HL-60/S4 treated with phorbol 12-myristate 13-acetate at 8.2 ng/mL for 4 days and 3 days (cell line): ENCODE results near the gene CDC5L.
"Not testable (repeated sequence)": the region's sequence is repeated elsewhere in the genome, so short reads cannot be mapped to it uniquely, and the experiment has no call there.

Source experiments
- in situ Hi-C: fragments of 300-500 bp; cut with MboI; formaldehyde crosslinking; loops from 2 replicates; pipeline ENCODE4 v1.15.0; 2022; ENCODE audit warnings: low sequenced_read_pairs

CDC5L gene

DNA sequence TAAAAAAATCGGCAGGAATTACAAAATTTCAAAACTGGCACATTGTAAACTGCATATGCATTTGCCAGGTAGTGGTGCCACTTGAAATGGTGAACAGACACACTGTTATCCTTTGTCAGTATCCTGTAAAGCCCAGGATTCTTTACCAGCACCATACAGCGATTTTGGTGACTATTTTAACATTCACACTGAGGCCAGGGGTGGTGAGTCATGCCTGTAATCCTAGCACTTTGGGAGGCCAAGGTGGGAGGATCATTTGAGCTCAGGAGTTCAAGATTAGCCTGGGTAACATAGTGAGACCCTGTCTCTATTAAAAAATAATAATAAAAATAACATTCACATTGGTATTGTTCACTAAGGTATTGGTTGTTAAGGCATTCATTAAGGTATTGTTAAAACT lies 61.7 kb downstream of the CDC5L start:
- in situ Hi-C loops = not testable (repeated sequence)

DNA sequence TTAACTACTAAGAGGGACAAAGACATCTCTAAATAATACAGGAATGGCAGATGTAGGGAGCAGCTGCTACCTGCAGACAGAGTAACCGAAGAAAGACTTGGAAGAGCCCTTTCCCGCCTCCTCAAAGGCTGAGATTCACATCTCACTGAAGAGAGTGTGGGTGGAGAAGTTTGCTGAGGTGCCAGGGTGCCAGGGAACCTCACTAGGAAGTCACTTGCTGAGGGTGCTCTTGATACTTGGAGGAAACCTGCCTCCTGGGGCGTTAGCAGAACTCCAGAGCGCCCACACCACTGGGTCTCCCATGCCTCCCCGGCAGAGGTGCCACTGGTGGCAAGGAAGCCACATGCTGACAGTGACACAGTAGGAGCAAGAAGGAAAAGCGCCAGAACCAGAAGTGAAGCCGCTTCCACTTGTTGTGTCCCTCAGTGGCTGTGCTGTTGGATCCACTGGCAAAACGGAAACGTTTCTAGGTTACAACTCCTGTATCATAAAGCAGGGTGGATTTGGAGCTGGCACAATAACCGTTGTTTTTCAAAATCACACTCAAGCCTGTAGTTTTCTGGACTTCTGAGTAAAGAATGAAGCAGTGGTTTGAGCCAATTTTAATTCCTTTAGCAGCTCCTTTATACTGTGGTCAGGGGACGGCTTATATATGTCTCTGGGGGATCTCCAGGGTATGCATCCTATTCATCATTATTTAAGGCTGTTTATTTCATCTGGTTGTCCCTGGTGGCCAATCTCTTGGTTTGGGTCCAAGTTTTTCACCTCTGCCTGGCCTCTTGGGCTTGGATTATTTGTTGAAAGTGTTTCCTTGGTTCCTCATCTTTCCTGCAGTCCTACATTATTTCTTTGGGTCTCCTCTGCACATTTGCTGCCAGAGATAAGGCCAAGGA lies 64.5 kb downstream of the CDC5L start:
- in situ Hi-C loops = loop anchor here (25.0 kb wide), 1 partner anchor 1460 kb away; no protein-coding TSS in a partner anchor

DNA sequence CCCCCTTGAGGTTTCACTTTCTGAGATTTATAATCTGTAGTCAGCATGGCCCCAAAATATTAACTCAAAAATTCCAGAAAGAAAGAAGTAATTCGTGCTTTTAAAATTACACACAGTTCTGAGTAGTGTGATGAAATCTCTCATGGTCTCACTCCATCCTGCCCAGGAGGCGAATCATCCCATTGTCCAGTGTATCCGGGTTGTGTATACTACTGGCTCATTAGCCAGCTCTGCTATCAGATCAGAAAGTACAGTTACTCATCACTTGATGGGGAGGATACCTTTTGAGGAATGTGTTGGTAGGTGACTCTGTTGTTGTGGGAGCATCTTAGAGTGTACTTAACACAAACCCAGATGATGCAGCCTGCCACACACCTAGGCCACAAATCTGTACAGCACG lies 65.2 kb downstream of the CDC5L start:
- in situ Hi-C loops = loop anchor here (25.0 kb wide), 1 partner anchor 1460 kb away; no protein-coding TSS in a partner anchor

DNA sequence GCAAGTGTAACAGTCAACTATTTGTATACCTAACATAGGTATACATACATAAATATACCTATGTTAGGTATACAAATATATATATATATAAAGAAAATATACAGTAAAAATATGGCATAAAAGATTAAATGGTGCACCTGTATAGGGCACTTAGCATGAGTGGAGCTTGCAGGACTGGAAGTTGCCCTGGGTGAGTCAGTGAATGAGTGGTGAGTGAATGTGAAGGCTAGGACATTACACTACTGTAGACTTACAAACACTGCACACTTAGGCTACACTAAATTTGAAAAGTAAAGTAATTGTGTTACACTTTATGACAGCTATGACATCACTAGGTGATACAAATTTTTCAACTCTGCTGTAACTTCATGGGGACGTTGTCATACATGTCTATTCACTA lies 65.6 kb downstream of the CDC5L start:
- in situ Hi-C loops = loop anchor here (25.0 kb wide), 1 partner anchor 1459 kb away; no protein-coding TSS in a partner anchor

DNA sequence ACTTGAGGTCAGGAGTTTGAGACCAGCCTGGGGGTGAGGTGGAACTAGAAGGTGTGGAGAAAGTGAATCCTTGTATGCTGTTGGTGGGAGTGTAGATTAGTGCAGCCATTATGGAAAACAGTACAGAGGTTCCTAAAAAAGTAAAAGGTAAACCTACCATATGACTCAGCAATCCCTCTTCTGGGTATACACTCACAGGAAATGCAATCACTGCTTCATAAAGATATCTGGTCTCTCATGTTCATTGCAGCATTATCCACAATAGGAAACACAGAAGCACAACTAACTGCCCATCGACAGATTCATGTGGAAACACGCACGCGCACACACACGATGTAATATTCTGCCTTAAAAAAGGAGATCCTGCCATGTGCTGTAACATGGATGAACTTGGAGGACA lies 66.7 kb downstream of the CDC5L start:
- in situ Hi-C loops = loop anchor here (25.0 kb wide), 1 partner anchor 1458 kb away; no protein-coding TSS in a partner anchor

DNA sequence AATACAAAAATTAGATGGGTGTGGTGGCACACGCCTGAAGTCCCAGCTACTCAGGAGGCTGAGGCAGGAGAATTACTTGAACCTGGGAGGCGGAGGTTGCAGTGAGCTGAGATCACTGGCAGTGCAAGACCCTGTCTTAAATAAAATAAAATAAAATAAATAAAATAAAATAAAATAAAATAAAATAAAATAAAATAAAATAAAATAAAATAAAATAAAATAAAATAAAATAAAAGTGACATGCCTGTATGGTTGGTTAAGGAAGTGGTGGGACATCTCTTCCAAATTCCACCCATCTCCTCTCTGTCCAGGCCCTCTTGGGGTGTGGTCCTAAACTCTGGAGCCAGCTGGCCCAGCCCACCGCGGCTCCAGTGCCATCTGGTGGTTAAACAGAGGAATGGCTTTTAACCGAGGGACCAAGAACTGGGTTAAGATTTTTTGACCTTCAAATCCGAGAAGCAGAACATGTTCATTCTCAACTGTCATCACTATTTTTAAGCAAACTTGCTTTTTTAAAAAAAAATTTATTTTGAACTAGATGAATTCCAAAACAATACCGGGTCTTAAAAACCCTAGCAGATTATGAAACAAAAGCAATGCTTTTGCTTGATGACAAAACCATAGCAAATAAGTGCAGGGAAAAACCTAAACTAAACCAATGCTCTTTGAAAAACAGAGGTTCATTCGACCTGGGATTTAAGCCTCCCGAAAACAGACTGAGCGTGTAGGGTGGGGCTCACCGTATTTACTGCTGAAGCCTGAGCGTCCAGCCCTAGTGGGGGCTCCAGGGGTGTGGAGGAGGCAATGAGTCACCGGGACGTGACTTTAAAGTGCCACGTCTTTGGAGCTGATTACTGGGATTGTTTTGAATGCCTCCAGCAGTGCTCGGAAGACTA lies 68.8 kb downstream of the CDC5L start:
- in situ Hi-C loops = loop anchor here (25.0 kb wide), 1 partner anchor 1456 kb away; no protein-coding TSS in a partner anchor

DNA sequence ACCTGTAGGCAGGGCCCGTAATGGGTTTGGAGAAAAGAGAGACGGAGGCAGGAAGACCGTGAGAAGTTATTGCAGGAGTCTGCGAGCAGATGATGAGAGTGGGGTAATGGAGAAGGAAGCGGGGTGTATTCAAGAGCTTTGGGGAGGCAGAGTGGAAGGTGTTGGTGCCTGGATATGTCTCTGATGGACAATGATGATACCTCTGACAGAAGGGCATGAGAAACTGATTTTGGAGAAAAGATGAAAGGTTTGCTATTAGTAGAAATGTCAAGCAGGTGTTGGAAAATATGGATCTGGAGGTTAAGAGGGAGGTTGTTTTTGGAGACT lies 69.4 kb downstream of the CDC5L start:
- in situ Hi-C loops = loop anchor here (25.0 kb wide), 1 partner anchor 1455 kb away; no protein-coding TSS in a partner anchor

DNA sequence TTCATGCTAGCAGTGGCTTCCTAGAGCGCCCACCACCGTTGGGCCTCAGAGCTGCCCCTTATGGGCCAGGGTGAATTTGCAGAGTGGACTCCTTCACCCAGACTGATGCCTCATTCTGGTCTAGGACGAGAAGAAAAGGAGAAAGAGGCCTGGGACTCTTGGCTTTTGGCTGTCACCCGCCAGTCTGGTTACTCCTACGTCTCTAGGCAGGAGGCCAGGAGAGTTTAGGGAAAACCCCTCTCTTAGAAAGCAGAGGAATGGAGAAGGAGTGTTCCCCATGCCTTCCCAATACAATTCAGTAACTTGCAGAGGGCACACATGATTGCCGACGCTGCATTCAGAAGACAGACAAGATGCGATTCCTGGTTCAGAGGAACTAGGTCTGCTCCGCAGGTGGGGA lies 70.1 kb downstream of the CDC5L start:
- in situ Hi-C loops = loop anchor here (25.0 kb wide), 1 partner anchor 1455 kb away; no protein-coding TSS in a partner anchor

DNA sequence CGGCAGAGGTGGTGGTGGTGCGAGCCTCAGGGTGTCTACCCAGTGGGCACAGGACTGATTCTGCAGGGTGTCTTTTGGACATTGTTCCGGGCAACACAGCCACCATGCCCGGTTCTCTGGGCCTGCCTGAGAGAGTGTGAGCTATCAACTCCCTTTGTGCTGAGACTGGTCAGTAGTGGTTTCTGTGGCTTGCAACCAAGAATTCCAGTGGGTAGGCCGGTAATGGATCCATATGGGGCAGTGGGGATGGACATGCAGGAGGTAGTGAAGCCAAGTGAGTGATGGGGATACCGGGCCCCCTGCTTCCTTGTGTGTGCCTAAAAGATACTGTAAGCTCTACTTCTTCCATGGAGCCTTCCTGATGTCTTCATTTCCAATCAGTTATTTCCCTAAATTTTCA lies 71.0 kb downstream of the CDC5L start:
- in situ Hi-C loops = loop anchor here (25.0 kb wide), 1 partner anchor 1454 kb away; no protein-coding TSS in a partner anchor

DNA sequence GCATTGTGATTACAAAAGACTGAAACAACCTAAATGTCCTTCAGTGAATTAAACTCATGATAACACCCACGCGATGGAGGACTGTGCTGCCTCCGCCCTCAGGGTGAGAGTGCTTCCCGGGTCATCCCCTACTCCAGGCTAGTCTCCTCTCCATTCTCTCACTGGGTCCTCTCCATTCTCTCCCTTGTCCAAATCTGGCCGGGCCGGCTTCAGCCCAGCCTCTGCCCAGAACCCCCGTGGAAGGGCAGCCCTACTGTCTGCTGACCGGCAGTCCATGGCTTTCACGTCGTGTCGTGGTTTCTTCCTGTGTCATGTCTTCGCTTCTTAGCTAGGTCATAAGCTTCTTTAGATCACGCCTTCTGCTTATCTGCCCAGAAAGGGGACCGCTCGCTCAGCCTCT lies 74.8 kb downstream of the CDC5L start:
- in situ Hi-C loops = loop anchor here (25.0 kb wide), 1 partner anchor 1450 kb away; no protein-coding TSS in a partner anchor

DNA sequence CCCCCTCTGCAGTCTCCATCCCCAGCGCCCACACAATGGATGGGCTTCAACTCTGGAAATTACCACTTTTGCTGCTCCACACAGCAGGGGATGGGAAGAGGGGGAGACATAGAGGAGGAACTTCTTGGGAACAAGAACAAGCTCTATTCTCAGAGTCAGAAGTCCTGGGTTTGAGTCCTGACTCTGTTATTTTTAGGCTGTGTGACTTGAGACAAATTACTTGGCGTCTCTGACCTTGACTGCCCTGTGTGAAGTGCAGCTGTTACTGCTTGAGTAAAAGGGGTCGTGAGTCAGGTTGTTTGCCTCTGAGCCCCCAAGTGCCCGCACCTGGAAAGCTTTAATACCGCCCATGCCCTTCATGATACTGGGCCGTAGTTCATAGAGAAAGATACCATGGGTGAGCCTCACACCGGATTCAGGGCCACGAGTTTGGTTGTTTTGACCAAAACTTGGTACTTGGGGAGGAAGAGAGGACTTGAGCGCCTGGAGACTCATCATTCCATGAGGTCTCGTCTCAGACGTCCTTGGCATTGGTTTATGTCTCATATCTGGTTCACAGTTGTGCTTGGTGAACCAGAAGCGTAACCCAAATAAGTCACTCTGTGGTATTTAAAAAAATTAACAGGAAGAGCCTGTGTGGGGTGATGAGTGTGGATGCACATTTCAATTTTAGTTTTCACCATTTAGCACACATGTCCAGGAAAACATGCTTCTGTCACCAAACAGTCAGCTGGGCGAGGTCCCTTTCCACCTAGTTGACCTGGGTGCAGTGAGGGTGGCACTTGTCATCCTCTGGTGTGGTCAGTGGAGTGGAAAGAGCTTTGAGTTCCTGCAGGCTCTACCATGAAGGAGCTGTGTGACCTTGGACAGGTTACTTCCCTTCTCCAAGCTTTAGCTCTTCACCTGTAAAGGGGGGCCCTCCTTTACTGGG lies 75.6 kb downstream of the CDC5L start:
- in situ Hi-C loops = loop anchor here (25.0 kb wide), 1 partner anchor 1449 kb away; no protein-coding TSS in a partner anchor

DNA sequence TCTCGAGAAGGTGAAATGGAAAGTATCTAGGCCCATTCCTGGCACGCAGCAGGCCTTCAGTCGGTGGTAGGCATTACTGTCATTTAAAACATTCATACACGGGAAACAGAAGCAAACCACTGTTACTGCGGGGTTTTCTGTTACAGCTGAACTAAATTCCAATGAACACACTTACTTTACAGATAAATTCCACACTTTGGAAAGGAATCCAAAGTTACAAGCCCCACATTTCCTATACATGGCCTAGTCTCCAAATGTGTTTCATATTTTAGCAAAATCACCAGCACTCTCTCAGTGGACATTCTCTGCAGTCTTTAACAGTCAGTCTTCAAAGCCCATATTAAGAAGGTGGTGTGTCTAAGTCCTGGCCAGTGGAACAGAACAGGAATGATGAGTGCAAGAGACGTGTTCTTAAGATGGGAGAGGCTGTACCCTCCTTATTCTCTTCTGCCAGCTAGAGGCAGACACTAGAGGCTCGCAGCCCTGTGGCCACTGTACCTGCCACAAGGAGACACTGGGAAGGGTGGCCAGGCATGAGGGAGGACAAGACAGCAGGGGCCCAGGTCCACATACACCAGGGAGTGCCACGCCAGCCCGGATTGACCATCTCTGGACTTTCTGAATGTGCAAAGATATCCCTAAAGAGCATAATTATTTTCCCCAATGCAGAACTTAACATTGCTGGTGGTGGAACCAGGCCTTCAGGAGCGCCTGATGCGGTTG lies 76.4 kb downstream of the CDC5L start:
- in situ Hi-C loops = loop anchor here (25.0 kb wide), 1 partner anchor 1448 kb away; no protein-coding TSS in a partner anchor

DNA sequence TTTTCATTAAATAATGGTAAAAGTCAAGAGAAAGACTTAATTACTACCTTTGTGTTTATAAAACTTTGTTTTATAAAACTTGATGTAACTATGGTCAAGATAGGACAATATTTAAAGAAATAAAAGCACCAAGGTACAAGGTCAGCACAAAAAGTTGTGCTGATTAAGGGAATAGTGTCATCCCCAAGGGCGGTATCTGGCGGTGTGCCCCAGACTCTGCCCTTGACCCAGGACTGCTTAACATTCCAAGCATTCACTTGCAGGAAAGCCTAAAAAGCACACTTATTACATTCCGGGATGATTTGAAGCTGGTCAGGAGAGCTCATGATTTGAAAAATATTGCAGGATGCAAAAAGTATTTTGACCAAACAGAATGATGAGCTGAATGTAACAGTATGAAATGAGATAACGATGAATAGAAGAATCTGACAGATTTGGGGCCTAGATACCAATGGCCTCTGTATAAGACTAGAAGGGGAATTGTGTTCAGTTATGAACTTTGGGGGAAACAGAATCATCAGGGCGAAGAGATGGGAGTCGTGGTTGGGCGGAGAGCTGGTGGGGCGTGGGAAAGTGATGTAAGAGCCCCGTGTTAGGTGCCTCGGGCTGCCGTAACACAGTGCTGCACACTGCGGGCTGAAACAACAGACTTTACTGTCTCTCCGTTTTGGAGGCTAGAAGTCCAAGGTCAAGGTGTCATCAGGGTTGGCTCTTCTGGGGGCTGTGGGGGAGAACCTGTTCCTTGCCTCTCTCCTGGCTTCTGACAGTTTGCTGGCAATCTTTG lies 77.2 kb downstream of the CDC5L start:
- in situ Hi-C loops = loop anchor here (25.0 kb wide), 1 partner anchor 1448 kb away; no protein-coding TSS in a partner anchor

DNA sequence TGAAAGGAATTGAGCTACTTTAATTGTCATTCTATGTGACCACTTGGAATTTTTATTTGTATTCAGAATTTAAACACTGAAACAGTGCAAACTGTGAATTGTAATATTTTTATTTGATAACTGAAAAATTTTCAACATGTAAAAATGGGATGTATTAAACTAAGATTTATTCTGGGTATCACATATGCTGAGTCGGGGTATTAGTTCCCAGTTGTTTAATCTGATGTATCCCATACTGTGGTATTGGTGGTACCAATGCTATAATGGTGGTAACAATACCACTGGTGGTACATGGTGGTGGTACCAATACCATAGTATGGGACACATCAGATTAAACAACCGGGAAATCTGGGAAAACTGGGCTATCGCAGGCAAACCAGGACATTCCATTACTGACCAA lies 79.4 kb downstream of the CDC5L start:
- in situ Hi-C loops = loop anchor here (25.0 kb wide), 1 partner anchor 1445 kb away; no protein-coding TSS in a partner anchor

DNA sequence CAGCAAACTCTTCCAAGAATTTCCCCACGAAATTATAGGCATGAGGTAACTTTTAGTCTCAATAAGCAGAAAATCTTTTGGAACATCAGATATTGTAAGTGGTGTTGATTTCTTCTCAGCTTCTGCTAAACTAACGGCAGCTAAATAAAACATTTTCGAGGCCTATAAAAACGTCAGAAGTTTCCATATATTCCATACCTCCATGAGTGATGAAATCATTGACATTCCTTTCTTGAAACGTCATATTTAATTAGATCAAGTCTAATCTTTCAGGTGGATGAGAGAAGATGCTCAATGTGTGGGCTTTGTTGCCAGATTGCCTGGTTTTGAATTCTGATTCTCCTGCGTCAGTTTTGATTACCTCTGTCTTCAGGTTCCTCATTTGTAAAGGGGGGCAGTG lies 81.3 kb downstream of the CDC5L start:
- in situ Hi-C loops = loop anchor here (25.0 kb wide), 1 partner anchor 1443 kb away; no protein-coding TSS in a partner anchor

DNA sequence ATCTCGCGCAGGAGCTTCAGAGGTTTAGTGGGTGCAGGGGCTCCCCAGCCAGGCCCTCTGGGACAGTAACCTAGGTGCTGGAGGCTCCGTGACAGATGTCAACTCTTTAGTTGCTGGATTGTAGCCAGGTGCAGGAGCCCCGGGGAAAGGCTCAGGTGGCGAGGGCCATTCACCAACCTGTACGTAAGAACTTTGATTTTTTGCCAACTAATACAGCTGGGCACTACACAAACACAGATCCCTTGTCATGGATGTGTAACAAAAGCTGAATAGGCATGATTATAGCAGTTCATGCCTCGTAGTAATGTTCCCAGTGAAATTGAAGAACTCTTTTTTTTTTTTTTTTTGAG lies 82.6 kb downstream of the CDC5L start:
- in situ Hi-C loops = loop anchor here (25.0 kb wide), 1 partner anchor 1442 kb away; no protein-coding TSS in a partner anchor

DNA sequence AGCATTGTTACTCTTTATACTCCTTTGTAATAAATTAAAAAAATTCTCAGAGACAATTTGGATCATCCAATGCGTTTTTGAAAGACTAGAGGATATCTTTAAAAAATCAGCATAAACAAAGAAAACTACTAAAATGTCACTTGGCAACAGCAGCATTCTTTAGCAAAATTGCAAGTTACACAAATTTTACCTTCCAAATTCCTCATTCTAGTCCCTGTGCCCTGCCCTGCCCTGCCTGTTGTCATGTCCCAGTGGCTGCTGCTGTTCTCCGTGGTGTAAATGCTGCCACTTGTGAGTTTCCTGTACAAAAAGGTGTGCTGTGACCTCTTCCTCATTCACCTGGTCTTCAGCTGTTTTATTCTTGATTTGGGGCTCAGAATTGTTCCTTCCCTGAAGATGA lies 83.2 kb downstream of the CDC5L start:
- in situ Hi-C loops = loop anchor here (25.0 kb wide), 1 partner anchor 1442 kb away; no protein-coding TSS in a partner anchor

DNA sequence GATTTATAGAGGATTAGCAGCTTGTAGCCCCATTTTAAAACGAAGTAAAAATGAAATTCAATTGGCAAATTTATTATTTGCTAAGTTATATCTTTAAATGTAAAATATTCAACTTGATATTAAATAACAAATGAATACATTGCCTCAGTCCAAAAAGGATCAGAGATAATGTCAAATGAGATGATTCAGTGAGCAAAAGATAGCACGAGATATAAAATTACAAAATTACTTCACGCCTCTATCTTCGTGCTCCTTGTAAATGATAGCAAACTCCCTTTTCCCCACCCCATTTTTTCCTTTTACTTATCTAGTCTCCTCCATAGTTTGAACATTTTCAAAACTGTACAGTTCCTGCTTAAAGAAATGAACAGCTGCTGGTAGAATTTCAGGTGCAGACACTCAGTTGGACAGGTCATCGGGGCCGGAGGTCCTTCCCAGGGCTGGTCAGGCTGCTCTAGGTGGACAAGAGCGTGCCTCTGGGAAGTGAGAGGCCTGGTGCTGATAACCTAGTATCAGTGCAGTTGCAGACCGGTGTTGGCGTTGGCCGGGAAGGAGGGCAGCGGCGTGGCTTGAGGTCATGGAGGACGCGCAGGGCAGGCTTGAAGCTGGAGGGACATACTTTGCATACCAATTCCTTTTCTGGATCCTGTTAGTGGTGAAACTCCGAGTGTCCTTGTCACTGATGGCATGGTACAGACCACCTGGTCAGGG lies 83.9 kb downstream of the CDC5L start:
- in situ Hi-C loops = loop anchor here (25.0 kb wide), 1 partner anchor 1441 kb away; no protein-coding TSS in a partner anchor
